GM18519 (cell line): Measurements from ENCODE around the gene TOR2A.

Experiments
- ATAC-seq: cut with Tn5 transposase; IDR thresholded peaks from one replicate; pipeline ENCODE4 v1.9.1; 2021; ENCODE audit warnings: mild to moderate bottlenecking, moderate library complexity; ENCODE audit not compliant: unreplicated experiment, low FRiP score

TOR2A gene

DNA sequence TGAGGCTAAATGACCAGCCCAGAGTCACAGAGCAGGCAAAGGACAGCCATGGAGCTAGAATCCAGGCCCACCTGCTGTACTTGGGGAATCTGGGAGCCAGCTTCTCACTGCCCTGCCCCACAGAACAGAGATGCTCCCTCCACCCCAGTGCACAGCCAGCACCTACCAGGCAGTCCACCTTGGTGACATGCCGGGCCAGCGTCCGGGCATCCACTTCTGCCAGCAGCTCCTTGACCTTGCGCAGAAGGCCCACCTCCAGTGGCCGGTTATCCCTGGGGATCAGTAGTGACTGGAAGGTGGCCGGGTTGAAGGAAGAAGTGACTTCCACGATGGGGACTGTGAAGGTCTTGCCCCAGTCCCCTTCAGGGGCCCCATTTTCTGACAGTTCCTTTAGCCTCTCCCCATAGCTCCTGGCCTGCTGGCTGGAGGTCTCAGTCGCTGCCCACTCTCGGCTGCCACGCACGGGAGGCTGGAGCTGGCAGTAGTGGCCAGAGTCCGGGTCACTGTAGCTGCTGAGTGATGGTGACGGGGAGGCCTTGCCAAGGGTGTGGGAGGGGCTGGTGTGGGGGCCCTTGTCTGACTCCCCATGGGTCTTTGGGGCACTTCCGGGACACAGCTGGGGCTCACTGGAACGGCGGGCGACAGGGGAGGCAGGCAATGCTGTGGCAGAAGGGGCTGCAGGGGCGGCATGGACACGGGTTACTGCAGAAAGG is 9.5 kb upstream of the TOR2A start:
- ATAC-seq = no peak

- no peak for ATAC-seq
Measured at GRCh38 chr9:127742435-127743088, 7.5 kb upstream of the TOR2A start.

DNA sequence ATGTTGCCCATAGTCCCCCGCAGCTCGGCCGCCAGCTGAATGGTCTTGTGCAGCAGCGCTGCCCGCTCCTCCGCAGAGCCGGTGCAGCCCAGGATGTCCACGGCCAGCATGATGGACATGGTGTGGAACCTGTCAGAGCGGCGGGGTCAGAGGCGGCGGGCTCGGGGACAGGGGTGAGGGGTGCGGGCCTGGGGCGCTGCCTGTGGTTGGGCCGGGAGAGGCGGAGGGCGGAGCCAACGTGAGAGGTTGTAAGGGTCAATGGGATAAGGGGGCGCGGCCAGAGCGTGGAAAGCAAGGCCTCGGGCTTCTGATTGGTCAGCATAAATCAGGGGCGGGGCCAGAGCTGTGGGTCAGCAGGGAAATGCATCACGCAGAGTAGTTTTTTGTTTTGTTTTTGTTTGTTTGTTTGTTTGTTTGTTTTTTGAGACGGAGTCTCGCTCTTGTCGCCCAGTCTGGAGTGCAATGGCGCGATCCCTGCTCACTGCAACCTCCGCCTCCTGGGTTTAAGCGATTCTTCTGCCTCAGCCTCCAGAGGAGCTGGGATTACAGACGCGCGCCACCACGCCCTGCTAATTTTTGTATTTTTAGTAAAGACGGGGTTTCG is 6.8 kb upstream of the TOR2A start:
- ATAC-seq = no peak

GRCh38 chr9:127739614-127740330 is 4.7 kb upstream of the TOR2A start:
- no peak for ATAC-seq

- no peak for ATAC-seq
Measured at GRCh38 chr9:127738666-127739065, 3.6 kb upstream of the TOR2A start.

GRCh38 chr9:127735530-127736185 is 564 bp upstream of the TOR2A start:
- ATAC-seq = no peak

DNA sequence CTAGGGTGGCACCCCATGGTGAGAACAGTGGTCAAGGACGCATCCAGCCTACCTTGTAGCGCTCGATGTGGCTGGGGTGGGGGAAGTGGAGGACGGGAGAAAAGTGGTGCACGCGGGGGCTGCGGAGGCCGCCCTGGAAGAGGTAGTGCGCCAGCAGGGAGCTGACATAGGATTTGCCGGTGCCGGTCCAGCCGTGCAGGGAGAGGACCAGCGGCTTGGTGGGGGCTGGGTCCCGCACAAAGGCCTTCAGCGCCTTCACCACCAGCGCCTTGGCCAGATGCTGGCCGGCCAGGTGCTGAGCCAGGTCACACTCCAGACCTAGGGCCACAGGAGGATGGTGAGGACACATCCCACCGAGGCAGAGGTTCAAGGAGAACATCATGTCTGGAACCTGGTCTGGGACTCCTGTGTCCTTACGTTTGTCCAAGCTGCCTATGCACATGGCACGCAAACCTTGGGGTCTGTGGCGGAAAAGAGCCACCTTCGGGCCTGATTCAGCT is 797 bp downstream of the TOR2A start:
- ATAC-seq = no peak

- no peak for ATAC-seq
Measured at GRCh38 chr9:127733614-127734013, 1.5 kb downstream of the TOR2A start.

GRCh38 chr9:127732444-127732843 is 2.6 kb downstream of the TOR2A start:
- no peak for ATAC-seq

DNA sequence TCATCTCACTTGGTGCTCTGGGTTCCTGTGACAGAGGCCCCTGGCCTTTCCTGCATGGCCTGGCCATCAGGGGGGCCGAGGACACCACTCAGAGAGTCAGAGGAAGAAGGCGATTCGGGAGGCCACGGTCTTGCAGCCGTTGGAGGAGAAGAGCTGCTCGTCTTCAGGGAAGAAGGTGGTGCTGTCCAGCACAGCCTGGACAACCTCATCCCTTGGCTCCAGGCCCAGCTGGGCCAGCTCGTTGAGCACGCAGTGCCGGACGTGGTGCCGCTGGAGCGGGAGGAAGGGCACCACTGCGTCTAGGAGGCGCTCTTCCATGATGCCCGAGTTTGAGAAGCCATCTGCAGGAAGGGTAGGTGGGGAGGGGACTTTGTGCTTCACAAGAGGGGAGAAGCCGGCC is 3.2 kb downstream of the TOR2A start:
- no peak for ATAC-seq

DNA sequence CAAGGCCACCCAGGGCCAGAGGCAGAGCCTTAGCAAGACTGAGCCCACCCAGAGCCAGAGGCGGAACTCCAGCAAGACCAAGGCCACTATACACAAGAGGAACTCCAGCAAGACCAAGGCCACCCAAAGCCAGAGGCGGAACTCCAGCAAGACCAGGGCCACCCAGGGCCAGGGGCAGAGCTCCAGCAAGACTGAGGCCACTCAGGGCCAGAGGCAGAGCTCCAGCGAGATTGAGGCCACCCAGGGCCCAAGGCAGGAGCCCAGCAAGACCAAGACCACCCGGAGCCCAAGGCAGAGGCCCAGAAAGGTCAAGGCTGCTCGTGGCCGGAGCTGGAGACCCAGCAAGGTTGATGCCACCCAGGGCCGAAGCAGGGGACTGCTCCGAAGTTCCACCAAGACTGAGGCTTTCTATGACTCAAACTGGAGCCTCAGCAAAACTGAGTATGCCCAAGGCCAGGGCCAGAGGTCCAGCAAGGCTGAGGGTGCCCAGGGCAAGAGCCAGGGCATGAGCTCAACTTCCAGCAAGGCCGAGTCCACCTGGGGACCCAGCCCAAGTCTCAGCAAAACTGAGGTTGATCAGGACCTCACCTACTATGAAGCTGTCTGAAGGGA is 4.2 kb downstream of the TOR2A start:
- ATAC-seq = no peak

- no peak for ATAC-seq
Measured at GRCh38 chr9:127730262-127730661, 4.8 kb downstream of the TOR2A start.

DNA sequence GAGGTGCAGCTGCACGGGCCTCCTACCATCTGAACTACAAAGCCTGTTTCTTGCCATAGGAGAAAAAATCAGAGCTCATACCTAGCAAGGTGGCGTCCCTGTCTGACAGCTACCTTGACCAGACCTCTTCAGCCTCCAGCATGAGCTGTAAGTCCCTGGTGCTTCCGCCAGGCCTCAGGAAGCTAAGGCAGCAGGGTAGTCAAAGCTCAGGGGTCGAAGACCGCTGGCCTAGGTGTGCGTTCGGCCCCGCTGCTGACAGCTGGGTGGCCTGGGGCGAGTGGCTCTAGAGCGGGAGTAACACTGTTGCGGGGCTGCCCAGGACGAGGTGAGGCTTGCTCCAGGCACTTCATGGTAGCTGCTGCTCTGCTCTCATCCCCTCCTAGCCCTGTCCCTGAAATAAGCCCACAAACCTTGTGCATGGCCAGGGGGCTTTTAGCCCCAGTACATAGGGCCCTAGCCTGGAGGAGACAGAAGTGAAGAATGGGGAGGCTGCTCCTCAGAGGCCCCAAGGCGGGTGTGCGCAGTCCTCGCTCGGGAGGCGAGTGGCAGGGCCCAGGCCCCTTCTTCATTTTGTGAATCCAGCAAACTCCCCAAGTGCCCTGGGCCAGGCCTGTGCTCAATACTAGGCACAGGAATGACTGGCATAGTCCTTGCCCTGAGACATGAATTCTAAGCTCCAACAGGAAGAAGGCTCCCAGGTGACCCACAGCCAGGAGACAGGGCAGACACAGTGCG is 5.4 kb downstream of the TOR2A start:
- no peak for ATAC-seq

- no peak for ATAC-seq
Measured at GRCh38 chr9:127728808-127729207, 6.3 kb downstream of the TOR2A start.

DNA sequence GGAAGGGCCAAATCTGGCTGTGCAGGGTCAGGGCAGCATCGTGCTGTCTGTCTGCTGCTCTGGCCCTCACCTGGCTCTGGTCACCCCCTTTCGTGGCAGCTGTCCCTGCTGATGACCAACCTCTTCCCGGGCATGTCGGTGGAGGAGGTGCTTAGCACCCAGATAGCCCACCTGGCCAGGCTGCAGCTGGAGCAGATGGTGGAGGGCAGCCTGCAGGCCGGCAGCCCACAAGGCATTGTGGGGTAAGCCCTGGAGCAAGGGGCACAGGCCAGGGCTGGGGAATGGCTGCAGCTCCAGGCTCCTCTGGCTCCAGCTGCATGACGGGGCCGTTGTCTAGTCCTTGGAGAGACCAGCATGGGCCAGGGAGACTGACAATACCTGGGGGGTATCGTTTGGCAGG is 8.2 kb downstream of the TOR2A start:
- ATAC-seq = no peak

DNA sequence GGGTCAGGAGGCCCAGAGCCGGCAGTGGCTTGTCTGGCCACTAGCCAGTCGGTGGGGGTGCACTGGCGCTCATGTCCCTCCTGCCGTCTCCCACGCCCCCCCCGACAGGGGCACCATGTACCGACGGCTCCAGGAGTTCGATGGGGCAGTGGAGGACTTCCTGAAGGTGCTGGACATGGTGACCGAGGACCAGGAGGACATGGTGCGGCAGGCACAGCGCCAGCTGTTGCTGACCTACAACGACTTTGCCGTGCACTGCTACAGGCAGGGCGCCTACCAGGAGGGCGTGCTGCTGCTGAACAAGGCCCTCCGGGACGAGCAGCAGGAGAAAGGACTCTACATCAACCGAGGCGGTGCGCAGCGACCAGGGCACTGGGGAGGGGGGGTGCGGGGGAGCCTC is 11.1 kb downstream of the TOR2A start:
- ATAC-seq = no peak

DNA sequence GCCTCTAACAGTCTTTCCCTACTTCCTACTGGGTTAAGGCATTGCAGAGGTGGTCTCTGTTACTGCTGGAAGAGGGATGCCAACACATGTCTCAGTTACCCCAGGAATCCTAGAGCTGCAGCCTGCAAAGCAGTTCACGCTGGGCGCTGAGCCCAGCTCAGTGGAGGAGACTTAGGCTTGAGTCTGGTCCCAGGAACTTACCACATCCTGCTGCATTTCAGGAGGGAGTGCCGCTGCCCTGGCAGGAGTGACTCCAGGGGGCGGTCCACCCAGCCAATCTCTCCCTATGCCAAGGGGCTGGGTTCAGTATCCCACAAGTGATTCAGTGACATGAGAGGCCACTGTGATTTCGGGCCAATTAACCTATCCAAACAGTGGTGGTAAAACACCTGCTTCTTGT is 11.7 kb downstream of the TOR2A start:
- no peak for ATAC-seq

GRCh38 chr9:127723013-127723412 is 12.1 kb downstream of the TOR2A start:
- no peak for ATAC-seq

- no peak for ATAC-seq
Measured at GRCh38 chr9:127722055-127722745, 12.9 kb downstream of the TOR2A start.
